Measurements from ENCODE around the gene MEG3.

Gene MEG3

GRCh38 chr14:100862277-100862676, 36.4 kb downstream of the MEG3 start:
- H3K4me2 ChIP-seq (ENCODE audit: low read depth, low read length, poor library complexity, severe bottlenecking) = no peak overlapping the region
- H3K79me2 ChIP-seq (ENCODE audit: insufficient read depth, low read length) = no peaks in the 10 kb centered on the region
- no peak overlapping the region for H3K4me3 ChIP-seq (ENCODE audit: low read length, poor library complexity, severe bottlenecking)
- no peaks in the 10 kb centered on the region for H3K27me3 ChIP-seq (ENCODE audit: insufficient read depth, low read length, poor library complexity, severe bottlenecking)
- H3K9ac ChIP-seq (ENCODE audit: low read depth, low read length, poor library complexity, severe bottlenecking) = no peak overlapping the region
- H2AFZ ChIP-seq (ENCODE audit: low read length) = no peak overlapping the region
- H3F3A ChIP-seq (ENCODE audit: low read depth) = no peaks in the 10 kb centered on the region
- H3K4me1 ChIP-seq (ENCODE audit: insufficient read depth, low read length, poor library complexity, severe bottlenecking) = no peaks in the 10 kb centered on the region
- TF ChIP-seq CTCF (conservative IDR thresholded peaks at IDR 0.05; ENCODE audit: low read length) (no peak), EZH2phosphoT487 (IDR thresholded peaks at IDR 0.05; ENCODE audit: borderline replicate concordance) (no peak)
- H3K9me3 ChIP-seq (ENCODE audit: insufficient read depth, low read depth, low read length) = peaks cover 5% of the 10 kb centered on the region; the same call in 1 of the 2 replicates
- no peaks in the 10 kb centered on the region for H3K9me2 ChIP-seq (replicated peaks; ENCODE audit: low read depth, low read length)
- H4K20me1 ChIP-seq (ENCODE audit: insufficient read depth, low read length, poor library complexity, severe bottlenecking) = no peaks in the 10 kb centered on the region
- H3K36me3 ChIP-seq (ENCODE audit: insufficient read depth, low read length) = no peaks in the 10 kb centered on the region

- H3K79me2 ChIP-seq (ENCODE audit: insufficient read depth, low read length) = no peaks in the 10 kb centered on the region
Observed at GRCh38 chr14:100862793-100863192, 36.9 kb downstream of the MEG3 start.

GRCh38 chr14:100864206-100864605, 38.3 kb downstream of the MEG3 start:
- Histone ChIP-seq H3K36me3 (ENCODE audit: insufficient read depth, low read length) (no peaks in the 10 kb centered on the region), H3K4me1 (ENCODE audit: insufficient read depth, low read length, poor library complexity, severe bottlenecking) (no peaks in the 10 kb centered on the region), H3K27me3 (ENCODE audit: insufficient read depth, low read length, poor library complexity, severe bottlenecking) (no peaks in the 10 kb centered on the region), H3K4me3 (ENCODE audit: low read length, poor library complexity, severe bottlenecking) (no peak overlapping the region), H3K9me3 (ENCODE audit: insufficient read depth, low read depth, low read length) (peaks cover 5% of the 10 kb centered on the region; the same call in 1 of the 2 replicates), H3K9me2 (replicated peaks; ENCODE audit: low read depth, low read length) (no peaks in the 10 kb centered on the region), H4K20me1 (ENCODE audit: insufficient read depth, low read length, poor library complexity, severe bottlenecking) (no peaks in the 10 kb centered on the region), H3F3A (ENCODE audit: low read depth) (no peaks in the 10 kb centered on the region), H3K4me2 (ENCODE audit: low read depth, low read length, poor library complexity, severe bottlenecking) (no peak overlapping the region), H3K9ac (ENCODE audit: low read depth, low read length, poor library complexity, severe bottlenecking) (no peak overlapping the region), H2AFZ (ENCODE audit: low read length) (no peak overlapping the region), H3K79me2 (ENCODE audit: insufficient read depth, low read length) (no peaks in the 10 kb centered on the region)
- TF ChIP-seq CTCF (conservative IDR thresholded peaks at IDR 0.05; ENCODE audit: low read length) (no peak), EZH2phosphoT487 (IDR thresholded peaks at IDR 0.05; ENCODE audit: borderline replicate concordance) (no peak)

More at GRCh38 chr14:100862793-100863192, 36.9 kb downstream of the MEG3 start:
- Histone ChIP-seq H3K4me2 (ENCODE audit: low read depth, low read length, poor library complexity, severe bottlenecking) (no peak overlapping the region), H4K20me1 (ENCODE audit: insufficient read depth, low read length, poor library complexity, severe bottlenecking) (no peaks in the 10 kb centered on the region), H2AFZ (ENCODE audit: low read length) (no peak overlapping the region), H3K4me1 (ENCODE audit: insufficient read depth, low read length, poor library complexity, severe bottlenecking) (no peaks in the 10 kb centered on the region), H3K4me3 (ENCODE audit: low read length, poor library complexity, severe bottlenecking) (no peak overlapping the region), H3K27me3 (ENCODE audit: insufficient read depth, low read length, poor library complexity, severe bottlenecking) (no peaks in the 10 kb centered on the region), H3K9me3 (ENCODE audit: insufficient read depth, low read depth, low read length) (peaks cover 5% of the 10 kb centered on the region; the same call in 1 of the 2 replicates), H3F3A (ENCODE audit: low read depth) (no peaks in the 10 kb centered on the region), H3K36me3 (ENCODE audit: insufficient read depth, low read length) (no peaks in the 10 kb centered on the region), H3K9ac (ENCODE audit: low read depth, low read length, poor library complexity, severe bottlenecking) (no peak overlapping the region), H3K9me2 (replicated peaks; ENCODE audit: low read depth, low read length) (no peaks in the 10 kb centered on the region)
- TF ChIP-seq EZH2phosphoT487 (IDR thresholded peaks at IDR 0.05; ENCODE audit: borderline replicate concordance) (no peak), CTCF (conservative IDR thresholded peaks at IDR 0.05; ENCODE audit: low read length) (no peak)

All from Loucy (cell line).